ENCODE measurements around the gene SLC16A7. TPM values are rescaled to one million over a fixed set of nuclear protein-coding genes. Genes with fewer than 3 reads are reported as not detected.
A peak's percentile ranks its signal among the peaks of the same experiment; 100 is the strongest.

SLC16A7 gene
- total RNA-seq, 1 donor from 2014 or later, result 2.9 TPM

DNA sequence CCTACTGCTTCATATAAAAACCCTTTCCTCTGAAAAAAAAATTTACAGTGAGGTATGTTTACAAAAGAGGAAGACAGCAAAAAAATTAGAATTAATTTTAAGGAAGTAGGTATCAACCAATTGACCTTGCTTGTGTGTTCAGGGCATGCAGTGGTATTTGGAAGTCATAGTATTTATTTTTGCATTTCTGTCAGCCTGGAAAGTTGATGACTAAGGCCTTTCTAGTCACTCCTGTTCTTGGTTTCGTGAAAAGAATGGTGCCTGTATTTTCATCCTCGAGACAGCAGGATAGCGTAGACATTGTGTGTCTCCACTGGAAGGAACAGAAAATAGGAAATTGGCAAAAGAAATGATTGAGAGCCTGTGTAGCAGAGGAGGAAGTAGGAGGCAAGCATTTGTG lies 24.5 kb downstream of the SLC16A7 start:
- TF ChIP-seq, protein P1, sequence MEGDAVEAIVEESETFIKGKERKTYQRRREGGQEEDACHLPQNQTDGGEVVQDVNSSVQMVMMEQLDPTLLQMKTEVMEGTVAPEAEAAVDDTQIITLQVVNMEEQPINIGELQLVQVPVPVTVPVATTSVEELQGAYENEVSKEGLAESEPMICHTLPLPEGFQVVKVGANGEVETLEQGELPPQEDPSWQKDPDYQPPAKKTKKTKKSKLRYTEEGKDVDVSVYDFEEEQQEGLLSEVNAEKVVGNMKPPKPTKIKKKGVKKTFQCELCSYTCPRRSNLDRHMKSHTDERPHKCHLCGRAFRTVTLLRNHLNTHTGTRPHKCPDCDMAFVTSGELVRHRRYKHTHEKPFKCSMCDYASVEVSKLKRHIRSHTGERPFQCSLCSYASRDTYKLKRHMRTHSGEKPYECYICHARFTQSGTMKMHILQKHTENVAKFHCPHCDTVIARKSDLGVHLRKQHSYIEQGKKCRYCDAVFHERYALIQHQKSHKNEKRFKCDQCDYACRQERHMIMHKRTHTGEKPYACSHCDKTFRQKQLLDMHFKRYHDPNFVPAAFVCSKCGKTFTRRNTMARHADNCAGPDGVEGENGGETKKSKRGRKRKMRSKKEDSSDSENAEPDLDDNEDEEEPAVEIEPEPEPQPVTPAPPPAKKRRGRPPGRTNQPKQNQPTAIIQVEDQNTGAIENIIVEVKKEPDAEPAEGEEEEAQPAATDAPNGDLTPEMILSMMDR (conservative IDR thresholded peaks at IDR 0.05), result no peak
- H3K27me3 Mint-ChIP-seq (ENCODE audit: low read depth), result no peaks in the 10 kb centered on the region
- H3K27ac Mint-ChIP-seq (ENCODE audit: unreplicated experiment), result peak overlapping the region; percentile 1
- peaks cover 8% of the 10 kb centered on the region for H3K4me1 Mint-ChIP-seq
- DNase-seq (ENCODE audit: low read depth, low spot score), result no peak
- no peaks in the 10 kb centered on the region for H3K36me3 Mint-ChIP-seq (ENCODE audit: low read depth)
- H3K4me3 Mint-ChIP-seq, result no peak overlapping the region
- H3K9me3 Mint-ChIP-seq, result no peaks in the 10 kb centered on the region

- no peak overlapping the region for H3K4me3 Mint-ChIP-seq
- H3K36me3 Mint-ChIP-seq (ENCODE audit: low read depth), result no peaks in the 10 kb centered on the region
- no peaks in the 10 kb centered on the region for H3K9me3 Mint-ChIP-seq
- H3K27ac Mint-ChIP-seq (ENCODE audit: unreplicated experiment), result no peak overlapping the region
- H3K4me1 Mint-ChIP-seq, result peaks cover 8% of the 10 kb centered on the region
- H3K27me3 Mint-ChIP-seq (ENCODE audit: low read depth), result no peaks in the 10 kb centered on the region
- DNase-seq (ENCODE audit: low read depth, low spot score), result no peak
- TF ChIP-seq, protein P1 (conservative IDR thresholded peaks at IDR 0.05), result no peak
Observed at GRCh38 chr12:59624732-59625460, 29.1 kb downstream of the SLC16A7 start.

GRCh38 chr12:59626382-59626781 lies 30.6 kb downstream of the SLC16A7 start:
- Mint-ChIP-seq H3K9me3 (no peaks in the 10 kb centered on the region), H3K27ac (ENCODE audit: unreplicated experiment) (no peak overlapping the region), H3K27me3 (ENCODE audit: low read depth) (no peaks in the 10 kb centered on the region), H3K4me3 (no peak overlapping the region), H3K36me3 (ENCODE audit: low read depth) (no peaks in the 10 kb centered on the region), H3K4me1 (no peaks in the 10 kb centered on the region)
- DNase-seq (ENCODE audit: low read depth, low spot score), result no peak
- TF ChIP-seq, protein P1 (conservative IDR thresholded peaks at IDR 0.05), result no peak

DNA sequence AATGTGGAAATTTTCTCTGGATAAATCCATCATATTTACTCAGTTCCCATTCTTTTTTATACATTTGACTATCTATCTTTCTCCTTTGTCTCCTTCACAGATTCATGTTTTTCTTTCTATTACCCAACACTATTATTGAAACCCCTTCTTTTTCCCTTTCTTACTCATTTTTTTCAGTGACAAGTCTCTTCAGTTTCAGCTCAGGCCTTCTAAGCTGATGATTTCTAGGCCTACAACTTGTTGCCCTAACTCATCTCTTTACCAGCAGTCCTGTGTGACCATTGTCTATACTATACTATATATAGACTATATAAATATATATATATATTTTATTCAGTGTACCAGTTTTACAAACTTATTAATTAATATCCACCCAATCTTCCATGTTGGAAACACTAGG lies 31.8 kb downstream of the SLC16A7 start:
- Mint-ChIP-seq H3K27me3 (ENCODE audit: low read depth) (no peaks in the 10 kb centered on the region), H3K4me1 (no peaks in the 10 kb centered on the region), H3K36me3 (ENCODE audit: low read depth) (no peaks in the 10 kb centered on the region), H3K27ac (ENCODE audit: unreplicated experiment) (no peak overlapping the region), H3K4me3 (no peak overlapping the region), H3K9me3 (no peaks in the 10 kb centered on the region)
- no peak for DNase-seq (ENCODE audit: low read depth, low spot score)
- TF ChIP-seq, protein P1 (conservative IDR thresholded peaks at IDR 0.05), result no peak

- no peaks in the 10 kb centered on the region for H3K4me1 Mint-ChIP-seq
- TF ChIP-seq, protein P1 (conservative IDR thresholded peaks at IDR 0.05), result no peak
- H3K27me3 Mint-ChIP-seq (ENCODE audit: low read depth), result no peaks in the 10 kb centered on the region
- H3K9me3 Mint-ChIP-seq, result no peaks in the 10 kb centered on the region
- H3K4me3 Mint-ChIP-seq, result no peak overlapping the region
- no peaks in the 10 kb centered on the region for H3K36me3 Mint-ChIP-seq (ENCODE audit: low read depth)
- no peak for DNase-seq (ENCODE audit: low read depth, low spot score)
- H3K27ac Mint-ChIP-seq (ENCODE audit: unreplicated experiment), result no peak overlapping the region
Observed at GRCh38 chr12:59629890-59630289, 34.1 kb downstream of the SLC16A7 start.
